GM19463 (cell line): ENCODE data around the gene ADGRG6.
A peak's percentile ranks its signal among the peaks of the same experiment; 100 is the strongest.
"Not testable (repeated sequence)": the region's sequence is repeated elsewhere in the genome, so short reads cannot be mapped to it uniquely, and the experiment has no call there.

Source experiments
- ATAC-seq: cut with Tn5 transposase; IDR thresholded peaks from one replicate; pipeline ENCODE4 v1.9.1; 2021; ENCODE audit warnings: mild to moderate bottlenecking, moderate library complexity; ENCODE audit not compliant: unreplicated experiment

ADGRG6 gene

GRCh38 chr6:142301651-142302391, at the start of gene ADGRG6:
Gene ADGRG6, plus strand, starts transcription at chr6:142302007. Its CDS starts 323 bp downstream, at chr6:142302330.
- peak; percentile 90 for ATAC-seq

- ATAC-seq: no peak
Measured at GRCh38 chr6:142254513-142254912, 47.3 kb upstream of the ADGRG6 start.

- no peak for ATAC-seq
Measured at GRCh38 chr6:142255785-142256184, 46.0 kb upstream of the ADGRG6 start.

GRCh38 chr6:142258305-142258704, 43.5 kb upstream of the ADGRG6 start:
- ATAC-seq: no peak

- ATAC-seq: no peak
Measured at GRCh38 chr6:142258757-142259156, 43.0 kb upstream of the ADGRG6 start.

- ATAC-seq: no peak
Measured at GRCh38 chr6:142260748-142261147, 41.1 kb upstream of the ADGRG6 start.

- ATAC-seq: no peak
Measured at GRCh38 chr6:142262231-142262630, 39.6 kb upstream of the ADGRG6 start.

GRCh38 chr6:142265476-142265875, 36.3 kb upstream of the ADGRG6 start:
- no peak for ATAC-seq

GRCh38 chr6:142266060-142266459, 35.7 kb upstream of the ADGRG6 start:
- ATAC-seq: no peak

GRCh38 chr6:142271476-142271875, 30.3 kb upstream of the ADGRG6 start:
- ATAC-seq: no peak

- no peak for ATAC-seq
Measured at GRCh38 chr6:142274656-142275055, 27.2 kb upstream of the ADGRG6 start.

GRCh38 chr6:142275236-142276006, 26.4 kb upstream of the ADGRG6 start:
- no peak for ATAC-seq

- ATAC-seq: no peak
Measured at GRCh38 chr6:142276256-142276655, 25.6 kb upstream of the ADGRG6 start.

- ATAC-seq: no peak
Measured at GRCh38 chr6:142279350-142280180, 22.2 kb upstream of the ADGRG6 start.

- no peak for ATAC-seq
Measured at GRCh38 chr6:142280265-142280664, 21.5 kb upstream of the ADGRG6 start.

GRCh38 chr6:142280927-142281326, 20.9 kb upstream of the ADGRG6 start:
- ATAC-seq: no peak

- not testable (repeated sequence) for ATAC-seq
Measured at GRCh38 chr6:142283138-142283537, 18.7 kb upstream of the ADGRG6 start.

- ATAC-seq: no peak
Measured at GRCh38 chr6:142284419-142284818, 17.4 kb upstream of the ADGRG6 start.

- no peak for ATAC-seq
Measured at GRCh38 chr6:142285235-142286087, 16.3 kb upstream of the ADGRG6 start.

- ATAC-seq: no peak
Measured at GRCh38 chr6:142286088-142286409, 15.8 kb upstream of the ADGRG6 start.

GRCh38 chr6:142289687-142290086, 12.1 kb upstream of the ADGRG6 start:
- ATAC-seq: no peak
